GM11168 (cell line): ENCODE results near the gene HECTD2.
"Not testable (repeated sequence)": the region's sequence is repeated elsewhere in the genome, so short reads cannot be mapped to it uniquely, and the experiment has no call there.

Experiments
- in situ Hi-C: fragments of 300-500 bp; cut with MboI; formaldehyde crosslinking; loops from one replicate; pipeline ENCODE4 v1.12.0; 2022; ENCODE audit warnings: low sequenced_read_pairs; ENCODE audit not compliant: unreplicated experiment

HECTD2 gene

DNA sequence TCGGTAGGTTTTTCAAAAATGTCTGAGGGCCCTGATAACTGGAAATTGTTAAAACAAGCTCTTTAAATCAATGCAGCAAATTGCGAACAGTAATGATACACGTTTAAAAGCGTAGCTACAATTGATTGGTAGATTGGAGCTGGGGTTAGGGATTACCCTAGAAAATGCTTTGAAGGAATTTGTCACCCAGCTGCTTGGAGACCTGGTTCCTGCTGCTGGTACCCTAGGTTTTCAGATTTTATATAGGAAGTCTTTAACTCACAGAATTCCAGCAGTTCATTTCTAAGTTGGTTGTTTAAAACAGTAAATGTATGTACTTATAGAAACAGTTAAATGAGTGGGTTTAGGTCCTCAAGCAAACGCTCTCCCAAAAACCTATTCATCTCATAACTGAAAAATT is 1.5 kb downstream of the HECTD2 start:
- in situ Hi-C loops: no loop called here

DNA sequence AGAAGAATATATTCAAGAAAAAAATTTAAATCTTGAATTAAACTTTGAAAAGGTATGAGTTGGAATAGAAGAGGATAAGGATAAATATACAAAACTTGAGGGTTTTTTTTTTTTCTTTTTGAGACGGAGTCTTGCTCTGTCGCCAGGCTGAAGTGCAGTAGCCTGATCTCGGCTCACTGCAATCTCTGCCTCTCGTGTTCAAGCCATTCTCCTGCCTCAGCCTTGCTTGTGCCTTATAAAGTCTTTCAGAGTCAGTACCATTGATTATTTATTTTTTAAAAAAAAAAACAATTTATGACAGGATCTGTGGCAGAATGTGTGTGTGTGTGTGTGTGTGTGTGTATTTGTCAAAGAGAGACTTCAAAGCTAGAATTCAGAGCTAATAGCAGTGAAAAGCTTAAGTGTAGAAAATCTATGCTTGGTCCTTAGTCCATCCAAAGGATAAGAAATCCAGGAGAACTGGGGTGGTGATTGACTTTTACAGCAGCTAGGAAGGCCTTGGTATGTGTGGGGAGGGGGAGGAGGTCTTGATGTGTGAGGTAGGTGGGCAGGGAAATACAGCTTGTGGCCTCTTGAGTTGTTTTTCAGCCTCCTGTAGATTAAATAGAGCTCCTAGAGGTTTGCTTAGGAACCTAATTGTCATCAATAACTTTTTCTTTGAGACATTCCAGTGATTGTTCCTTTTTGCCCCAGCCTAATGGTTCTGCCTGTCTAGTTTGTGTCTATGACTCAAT is 2.4 kb downstream of the HECTD2 start:
- in situ Hi-C loops: no loop called here

DNA sequence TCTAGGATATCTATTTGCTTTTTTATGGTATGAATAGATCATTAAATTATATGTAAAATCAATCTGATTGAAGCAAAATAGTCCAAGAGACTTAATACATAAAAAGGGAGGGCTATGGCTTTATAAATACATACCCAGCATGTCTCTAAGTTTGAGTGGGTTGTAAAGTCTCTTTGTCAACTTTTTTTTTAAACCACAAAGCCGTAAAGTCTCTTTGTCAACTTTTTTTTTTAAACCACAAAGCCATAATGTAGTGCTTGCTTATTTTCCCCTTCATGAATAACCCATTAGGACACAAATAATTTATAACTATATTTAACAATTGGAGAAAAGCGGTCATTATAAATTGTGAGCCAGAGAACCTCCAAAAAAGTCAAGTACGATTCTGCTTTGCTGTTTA is 5.7 kb downstream of the HECTD2 start:
- in situ Hi-C loops: no loop called here

DNA sequence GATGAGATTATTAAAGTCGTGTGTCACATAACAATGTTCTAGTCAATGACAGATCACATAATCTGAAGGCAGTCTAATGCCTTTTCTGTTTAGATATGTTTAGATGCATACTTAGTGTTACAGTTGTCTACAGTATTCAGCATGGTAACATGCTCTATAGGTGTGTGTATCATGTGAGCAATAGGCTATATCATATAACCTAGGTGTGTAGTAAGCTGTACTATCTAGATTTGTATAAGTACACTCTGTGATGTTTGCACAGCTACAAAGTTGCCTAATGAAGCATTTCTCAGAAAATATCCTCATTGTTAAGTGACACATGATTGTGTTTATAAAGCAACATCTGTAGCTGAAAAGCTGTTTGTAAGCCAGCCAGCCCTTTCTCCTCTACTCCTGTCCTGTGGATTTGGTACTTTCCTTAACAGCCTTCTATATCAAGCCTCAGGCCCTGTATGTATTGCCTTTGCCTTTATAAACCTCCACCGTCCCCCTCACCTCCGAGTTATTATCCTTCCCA is 6.3 kb downstream of the HECTD2 start:
- in situ Hi-C loops: no loop called here

DNA sequence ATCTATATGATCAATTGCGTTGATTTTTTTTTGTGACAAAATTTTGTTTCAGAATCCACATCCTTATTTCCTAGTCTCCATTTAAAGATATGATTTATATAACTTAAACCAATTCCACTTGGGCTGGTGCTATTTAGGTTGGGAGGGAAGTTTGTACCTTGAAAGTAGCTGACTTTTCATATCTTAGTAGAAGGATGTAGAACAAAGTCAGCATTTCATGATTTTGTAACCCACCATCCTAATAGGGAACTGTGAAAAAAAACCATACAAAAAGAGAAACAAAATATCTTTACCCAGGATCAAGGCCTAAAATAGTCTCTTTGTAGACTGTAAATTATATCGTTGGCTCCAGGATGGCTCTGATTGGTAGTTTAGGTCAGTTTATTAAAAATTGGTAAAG is 8.3 kb downstream of the HECTD2 start:
- in situ Hi-C loops: no loop called here

DNA sequence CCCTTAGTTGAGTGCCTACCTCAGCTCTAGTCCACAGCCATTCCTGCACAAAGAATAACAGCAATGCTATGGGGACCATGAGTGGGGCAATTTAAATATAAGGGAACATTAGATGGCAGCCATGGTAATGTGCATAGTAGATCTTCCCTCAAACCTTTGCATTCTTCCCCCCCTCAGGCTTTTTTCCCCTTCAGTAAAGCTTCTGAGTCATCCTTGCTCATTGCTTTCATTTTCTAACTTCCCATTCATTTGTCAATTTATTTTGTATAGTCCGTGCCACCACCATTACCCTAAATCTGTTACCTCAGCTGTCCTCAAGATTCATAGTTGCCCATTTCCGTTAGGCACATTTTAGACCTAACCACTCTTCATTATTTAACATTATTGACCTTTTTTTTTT is 10.7 kb downstream of the HECTD2 start:
- in situ Hi-C loops: no loop called here

DNA sequence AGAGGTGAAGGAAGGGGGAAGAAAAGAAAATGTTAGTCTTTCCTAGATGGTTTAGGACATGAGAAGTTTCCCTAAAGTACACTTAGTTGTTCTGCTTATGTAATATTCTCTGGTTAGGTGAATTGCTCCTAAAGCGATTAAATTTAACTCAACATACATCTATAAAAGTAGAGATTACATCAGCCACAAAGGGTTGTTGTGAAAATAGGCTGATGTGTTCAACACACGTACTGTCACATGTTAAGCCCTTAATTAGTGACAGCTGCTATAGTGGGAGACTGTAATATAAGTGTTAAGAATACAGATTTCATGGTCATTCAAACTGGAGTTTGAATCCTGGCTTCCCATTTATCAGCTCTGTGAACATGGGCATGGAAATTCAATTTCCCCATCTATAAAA is 12.8 kb downstream of the HECTD2 start:
- in situ Hi-C loops: no loop called here

DNA sequence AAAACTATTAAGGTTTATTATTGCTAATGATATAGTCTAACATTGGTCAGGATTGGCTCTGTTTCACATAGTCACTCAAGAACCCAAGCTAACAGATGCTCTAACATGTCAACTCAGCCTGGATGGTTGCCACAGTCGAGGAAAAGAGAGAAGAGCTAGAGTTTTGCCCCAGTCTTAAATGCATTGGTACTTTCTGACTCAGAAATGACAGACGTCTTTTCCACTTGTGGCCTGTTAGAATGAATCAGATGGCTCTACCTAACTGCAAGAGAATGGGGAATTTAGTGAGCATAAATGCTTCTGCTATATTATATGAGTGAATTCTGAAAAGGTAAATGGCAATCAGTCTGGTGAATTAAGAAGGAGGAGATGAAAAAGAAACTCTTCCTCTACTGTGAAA is 13.9 kb downstream of the HECTD2 start:
- in situ Hi-C loops: no loop called here

DNA sequence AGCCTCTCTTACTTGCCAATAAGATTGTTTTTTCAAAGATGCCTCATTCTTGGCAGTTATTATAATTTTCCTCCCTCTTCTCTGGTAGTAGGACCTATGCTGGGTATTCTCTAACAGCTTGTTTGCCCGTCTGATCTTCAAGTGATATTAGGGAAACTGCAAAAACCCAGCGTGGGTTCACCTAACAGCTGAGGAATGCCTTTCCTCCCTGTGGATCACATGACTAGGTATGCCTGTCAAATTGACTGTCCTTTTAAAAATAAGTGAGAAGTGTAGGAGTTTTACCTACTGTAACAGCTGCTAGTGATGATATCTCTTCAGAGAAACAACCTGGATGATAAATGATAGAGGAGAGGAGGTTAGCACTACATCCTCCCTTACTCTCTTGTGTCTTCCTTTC is 22.0 kb downstream of the HECTD2 start:
- in situ Hi-C loops: no loop called here

DNA sequence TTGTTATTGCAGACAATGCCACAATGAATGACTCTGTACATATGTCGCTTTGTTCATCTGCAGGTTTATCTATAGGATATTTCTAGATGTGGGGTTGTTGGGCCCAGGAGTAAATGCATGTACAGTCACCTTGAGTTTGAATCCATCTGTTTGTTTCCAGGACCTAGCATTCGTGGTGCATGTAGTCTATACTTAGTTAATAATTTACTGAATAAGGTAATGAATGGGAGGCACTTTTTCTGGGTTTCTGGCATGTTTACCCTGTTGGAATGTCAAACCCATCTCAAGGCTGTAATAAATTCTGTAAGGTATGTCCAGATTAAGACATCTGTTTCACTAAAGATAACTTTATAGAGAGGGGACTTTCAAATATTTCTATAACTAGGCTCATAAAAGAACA is 23.5 kb downstream of the HECTD2 start:
- in situ Hi-C loops: no loop called here

DNA sequence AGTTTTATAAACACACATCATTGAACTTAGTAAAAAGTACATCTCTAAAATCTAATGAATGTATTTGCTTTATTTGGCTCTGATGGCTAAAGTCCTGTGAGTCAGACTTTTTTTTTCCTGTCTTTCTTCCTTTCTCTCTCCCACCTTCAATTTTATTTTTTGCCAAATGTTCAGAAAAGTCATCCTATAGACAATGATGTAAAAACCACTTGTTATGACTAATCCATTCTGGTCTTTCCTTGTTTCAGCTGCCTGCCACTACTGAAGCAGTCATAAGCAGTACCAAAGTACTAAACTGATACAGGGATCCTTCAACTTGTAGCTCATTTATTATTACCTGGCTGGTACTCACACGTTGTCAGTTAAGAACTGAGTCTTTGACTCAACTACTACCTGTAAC is 23.9 kb downstream of the HECTD2 start:
- in situ Hi-C loops: no loop called here

DNA sequence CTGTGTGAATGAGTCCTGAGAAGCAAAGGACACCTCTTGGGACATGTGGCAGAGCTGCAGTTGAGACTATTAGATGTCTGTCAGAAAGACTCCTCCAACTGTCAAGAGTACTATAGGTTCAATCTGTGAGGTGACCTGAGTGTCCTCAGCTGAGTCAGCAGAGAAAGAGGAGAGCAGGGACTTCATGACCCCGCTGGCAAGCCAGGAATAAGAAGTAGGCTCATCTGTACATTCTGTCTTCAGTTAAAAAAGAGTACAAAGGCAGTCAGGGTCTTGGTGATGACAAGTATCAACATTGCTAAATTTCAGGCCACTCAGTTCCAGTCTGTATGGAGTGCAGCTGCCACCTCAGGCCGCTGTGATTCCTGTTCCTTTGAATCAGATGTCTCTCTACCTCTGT is 25.1 kb downstream of the HECTD2 start:
- in situ Hi-C loops: no loop called here

DNA sequence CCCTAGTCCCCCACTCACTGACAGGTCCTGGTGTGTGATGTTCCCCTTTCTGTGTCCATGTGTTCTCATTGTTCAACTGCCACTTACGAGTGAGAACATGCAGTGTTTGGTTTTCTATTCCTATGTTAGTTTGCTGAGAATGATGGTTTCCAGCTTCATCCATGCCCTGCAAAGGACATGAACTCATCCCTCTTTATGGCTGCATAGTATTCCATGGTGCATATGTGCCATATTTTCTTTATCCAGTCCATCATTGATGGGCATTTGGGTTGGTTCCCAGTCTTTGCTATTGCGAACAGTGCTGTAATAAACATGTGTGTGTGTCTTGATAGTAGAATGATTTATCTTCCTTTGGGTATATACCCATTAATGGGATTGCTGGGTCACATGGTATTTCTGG is 28.1 kb downstream of the HECTD2 start:
- in situ Hi-C loops: not testable (repeated sequence)

DNA sequence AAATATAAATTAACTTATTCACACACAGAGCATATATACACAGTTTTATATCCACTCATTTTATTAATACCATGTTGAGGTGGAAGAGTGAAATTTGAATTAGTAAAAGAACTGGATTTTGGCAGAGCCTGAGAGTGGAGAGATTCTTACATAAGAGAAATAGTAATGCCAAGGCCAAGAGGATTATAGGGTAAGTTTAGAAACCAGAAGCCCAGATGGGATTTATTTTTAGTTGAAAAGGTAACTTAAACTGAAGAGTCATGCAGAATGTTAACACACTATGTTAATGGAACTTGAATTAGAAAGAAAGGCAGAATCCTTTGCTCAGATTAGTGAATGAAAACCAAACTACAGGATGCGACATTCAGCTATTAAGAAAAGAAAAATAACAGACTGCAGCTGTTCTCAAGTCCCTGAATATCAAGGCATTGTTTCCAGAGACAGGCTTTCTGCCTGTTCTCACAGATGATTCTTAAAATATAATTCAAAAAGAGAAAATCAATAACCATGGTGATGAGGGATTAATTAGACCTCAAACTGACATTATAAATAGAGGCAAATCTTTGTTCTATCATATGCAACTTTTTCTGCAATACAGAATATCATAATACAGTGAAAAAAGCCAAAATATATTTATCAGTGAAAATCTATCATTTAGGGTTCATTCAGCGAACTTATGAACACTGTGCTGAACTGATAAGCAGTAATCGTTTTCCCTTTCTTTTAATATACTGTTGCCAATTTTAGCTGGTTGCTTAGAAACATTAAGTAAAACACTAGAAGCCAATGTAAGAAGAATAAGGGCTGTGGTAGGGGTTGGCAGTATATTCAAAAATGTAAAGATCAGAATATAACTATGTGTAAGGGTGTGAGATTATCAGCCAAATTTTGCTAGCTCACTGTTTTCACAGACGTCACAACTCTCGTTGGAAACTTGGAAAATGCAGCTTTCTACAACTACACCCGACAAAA is 34.4 kb downstream of the HECTD2 start:
- in situ Hi-C loops: no loop called here

DNA sequence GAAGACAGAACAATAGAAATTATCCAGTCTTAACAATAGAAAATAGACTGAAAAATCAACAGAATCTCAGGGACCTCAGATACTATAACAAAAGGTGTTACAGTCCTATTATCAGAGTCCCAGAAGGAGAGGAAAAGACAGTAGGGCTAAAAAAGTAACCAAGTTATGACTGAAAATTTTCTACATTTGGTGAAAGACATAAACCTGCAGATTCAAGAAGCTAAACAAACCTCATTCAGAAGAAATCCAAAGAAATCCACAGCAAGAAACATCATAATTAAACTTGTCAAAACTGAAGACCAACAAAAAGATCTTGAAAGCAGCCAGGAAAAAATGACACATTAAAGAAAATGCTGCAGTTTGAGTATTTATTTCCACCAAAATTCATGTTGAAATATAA is 41.9 kb downstream of the HECTD2 start:
- in situ Hi-C loops: no loop called here

DNA sequence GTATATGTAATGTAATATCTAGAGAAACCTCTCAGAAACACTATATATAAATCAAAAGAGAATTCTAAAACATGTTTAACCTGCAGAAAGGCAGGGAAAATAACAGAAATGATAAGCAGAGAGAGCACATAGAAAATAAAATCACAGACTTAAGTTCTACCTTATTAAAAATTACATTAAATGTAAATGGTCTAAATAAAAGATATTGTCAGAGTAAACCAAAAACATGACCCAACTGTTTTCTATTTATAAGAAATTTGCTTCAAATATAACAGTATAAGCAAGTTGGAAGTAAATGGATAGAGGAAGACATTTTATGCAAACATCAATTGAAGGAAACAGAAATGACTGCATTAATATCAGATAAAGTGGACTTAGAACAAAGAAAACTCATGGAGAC is 43.4 kb downstream of the HECTD2 start:
- in situ Hi-C loops: no loop called here

DNA sequence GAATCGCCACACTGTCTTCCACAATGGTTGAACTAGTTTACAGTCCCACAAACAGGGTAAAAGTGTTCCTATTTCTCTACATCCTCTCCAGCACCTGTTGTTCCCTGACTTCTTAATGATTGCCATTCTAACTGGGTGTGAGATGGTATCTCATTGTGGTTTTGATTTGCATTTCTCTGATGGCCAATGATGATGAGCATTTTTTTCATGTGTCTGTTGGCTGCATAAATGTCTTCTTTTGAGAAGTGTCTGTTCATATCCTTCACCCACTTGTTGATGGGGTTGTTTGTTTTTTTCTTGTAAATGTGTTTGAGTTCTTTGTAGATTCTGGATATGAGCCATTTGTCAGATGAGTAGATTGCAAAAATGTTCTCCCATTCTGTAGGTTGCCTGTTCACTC is 45.0 kb downstream of the HECTD2 start:
- in situ Hi-C loops: not testable (repeated sequence)

DNA sequence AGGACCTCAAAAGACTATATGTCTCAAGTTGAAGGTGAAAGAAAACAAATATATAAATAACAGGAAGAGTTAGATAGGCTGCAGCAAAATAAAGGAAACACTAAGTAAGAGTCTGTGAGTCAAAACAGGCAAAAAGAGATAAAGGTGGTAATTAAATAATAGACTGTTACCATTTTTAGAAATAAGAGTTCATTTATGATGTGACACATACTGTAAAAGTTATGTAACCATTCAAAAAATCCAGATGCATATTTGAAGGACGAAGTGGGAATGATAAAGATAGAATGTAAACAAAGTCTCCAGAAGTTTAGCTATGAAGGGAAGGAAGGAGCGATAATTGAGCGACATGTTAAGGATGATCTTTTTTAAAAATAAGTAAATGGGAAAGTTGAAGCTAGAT is 50.5 kb downstream of the HECTD2 start:
- in situ Hi-C loops: no loop called here

DNA sequence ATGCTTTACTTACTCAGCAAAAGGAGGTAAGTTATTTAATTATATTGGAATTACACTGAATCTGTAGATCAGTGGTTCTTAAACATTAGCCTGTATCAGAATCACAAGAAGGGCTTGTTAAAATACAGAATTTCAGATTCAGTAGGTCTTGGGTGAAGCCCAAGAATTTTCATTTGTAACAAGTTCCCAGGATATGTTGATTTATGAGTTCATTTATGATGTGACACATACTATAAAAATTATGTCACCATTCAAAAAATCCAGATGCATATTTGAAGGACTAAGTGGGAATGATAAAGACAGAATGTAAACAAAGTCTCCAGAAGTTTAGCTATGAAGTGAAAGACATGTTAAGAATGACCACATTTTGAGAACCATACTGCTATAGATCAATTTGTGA is 52.3 kb downstream of the HECTD2 start:
- in situ Hi-C loops: no loop called here

DNA sequence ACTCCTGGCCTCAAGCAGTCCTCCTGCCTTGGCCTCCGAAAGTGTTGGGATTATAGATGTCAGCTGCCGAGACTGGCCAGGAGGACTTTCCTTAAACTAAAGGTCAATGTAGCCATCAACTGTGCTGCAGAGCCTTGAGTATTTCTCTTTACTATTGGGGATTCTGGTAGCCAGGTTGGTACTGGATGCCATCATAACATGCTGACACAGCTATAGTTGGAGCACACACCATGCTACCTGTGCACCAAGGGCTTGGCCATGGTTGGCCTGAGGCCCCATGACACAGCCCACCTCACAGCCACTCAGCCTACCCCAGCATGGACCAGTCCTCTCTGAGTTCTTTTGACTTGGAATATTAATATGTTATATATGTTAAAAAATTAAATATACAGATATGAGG is 54.4 kb downstream of the HECTD2 start:
- in situ Hi-C loops: no loop called here

DNA sequence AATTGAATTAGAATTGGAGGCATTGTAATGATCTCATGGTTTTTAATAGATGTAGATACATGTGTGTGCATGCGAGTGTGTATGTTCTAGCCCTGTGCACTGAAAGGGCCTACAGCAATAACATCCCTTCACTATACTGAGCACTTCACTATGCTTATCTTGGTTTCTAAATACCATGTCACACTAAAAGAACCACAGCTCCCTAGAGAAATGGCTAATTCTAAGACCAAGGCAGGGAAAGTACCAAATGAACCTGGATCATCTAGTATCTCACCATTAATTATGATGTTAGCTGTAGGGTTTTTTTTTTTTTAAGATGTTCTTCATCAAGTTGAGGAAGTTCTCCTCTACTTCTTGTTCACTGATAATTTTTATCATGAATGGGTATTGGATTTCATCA is 55.1 kb downstream of the HECTD2 start:
- in situ Hi-C loops: no loop called here
